HCT116 (cell line): ENCODE measurements around the gene ACER2.

Source experiments
- EZH2 ChIP-seq: fragments of 200-600 bp; sonication (generic); IDR thresholded peaks from 2 replicates; pipeline ENCODE4 v1.6.1; 2017; ENCODE audit warnings: antibody characterized with exemption, mixed run types
- FOSL1 ChIP-seq: IDR thresholded peaks from 2 replicates; pipeline ENCODE4 v1.6.1; 2012; ENCODE audit warnings: low read depth
- POLR2A ChIP-seq: IDR thresholded peaks from 2 replicates; pipeline ENCODE4 v1.7.0; 2011; ENCODE audit warnings: borderline replicate concordance; ENCODE audit not compliant: insufficient read depth, insufficient read length; ENCODE audit errors: extremely low read depth
- RAD21 ChIP-seq: IDR thresholded peaks from 2 replicates; pipeline ENCODE4 v1.6.1; 2012; ENCODE audit warnings: low read depth, mild to moderate bottlenecking
- ZNF274 ChIP-seq: fragments of 200-500 bp; sonication (Bioruptor generic); IDR thresholded peaks from 2 replicates; pipeline ENCODE4 v1.6.1; 2014; ENCODE audit warnings: mild to moderate bottlenecking, low read depth, low read length, inconsistent platforms
- TF ChIP-seq, protein P1 (sequence below), 3 experiments: fragments of 200-600 bp in 1 of 3; sonication (generic) in 1 of 3; IDR thresholded peaks in 2 of 3; conservative IDR thresholded peaks in 1 of 3; 2 replicates each; pipeline ENCODE4 v1.5.1; 2012 to 2017; ENCODE audit warnings: low read depth in 2 of 3, low read length in 2 of 3, antibody characterized with exemption in 1 of 3, borderline replicate concordance in 1 of 3, control low read depth in 1 of 3, mild to moderate bottlenecking in 1 of 3, mixed read lengths in 1 of 3, mixed run types in 1 of 3, moderate library complexity in 1 of 3; ENCODE audit not compliant: insufficient read depth in 1 of 3

DNA sequence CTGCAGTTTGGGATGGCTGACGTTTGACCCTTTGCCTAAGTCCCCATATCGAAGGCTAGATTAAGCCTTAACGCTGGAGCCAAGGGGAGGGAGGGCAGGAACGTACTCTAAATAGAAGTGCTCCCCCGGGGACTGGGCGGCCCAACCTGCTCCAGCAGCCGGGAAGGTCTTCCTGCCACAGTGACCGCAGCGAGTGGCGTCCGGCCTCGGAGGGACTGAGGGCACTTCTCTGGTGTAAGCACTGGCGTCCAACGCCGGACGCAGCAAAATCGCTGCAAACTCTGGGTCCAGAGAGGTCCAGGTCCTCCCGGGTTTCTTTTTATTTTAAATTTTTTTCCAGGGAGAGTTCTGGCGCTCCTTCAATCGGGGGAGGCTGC, 505 bp upstream of the ACER2 start:
- TF ChIP-seq FOSL1: no peak
- TF ChIP-seq, protein P1, sequence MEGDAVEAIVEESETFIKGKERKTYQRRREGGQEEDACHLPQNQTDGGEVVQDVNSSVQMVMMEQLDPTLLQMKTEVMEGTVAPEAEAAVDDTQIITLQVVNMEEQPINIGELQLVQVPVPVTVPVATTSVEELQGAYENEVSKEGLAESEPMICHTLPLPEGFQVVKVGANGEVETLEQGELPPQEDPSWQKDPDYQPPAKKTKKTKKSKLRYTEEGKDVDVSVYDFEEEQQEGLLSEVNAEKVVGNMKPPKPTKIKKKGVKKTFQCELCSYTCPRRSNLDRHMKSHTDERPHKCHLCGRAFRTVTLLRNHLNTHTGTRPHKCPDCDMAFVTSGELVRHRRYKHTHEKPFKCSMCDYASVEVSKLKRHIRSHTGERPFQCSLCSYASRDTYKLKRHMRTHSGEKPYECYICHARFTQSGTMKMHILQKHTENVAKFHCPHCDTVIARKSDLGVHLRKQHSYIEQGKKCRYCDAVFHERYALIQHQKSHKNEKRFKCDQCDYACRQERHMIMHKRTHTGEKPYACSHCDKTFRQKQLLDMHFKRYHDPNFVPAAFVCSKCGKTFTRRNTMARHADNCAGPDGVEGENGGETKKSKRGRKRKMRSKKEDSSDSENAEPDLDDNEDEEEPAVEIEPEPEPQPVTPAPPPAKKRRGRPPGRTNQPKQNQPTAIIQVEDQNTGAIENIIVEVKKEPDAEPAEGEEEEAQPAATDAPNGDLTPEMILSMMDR (IDR thresholded peaks at IDR 0.05 in 2 of 3, conservative IDR thresholded peaks at IDR 0.05 in 1 of 3; ENCODE audit: borderline replicate concordance in 1 of 3, insufficient read depth in 1 of 3, low read depth in 2 of 3, low read length in 2 of 3): no peak
- TF ChIP-seq ZNF274: no peak
- no peak for TF ChIP-seq EZH2
- TF ChIP-seq POLR2A: no peak
- no peak for TF ChIP-seq RAD21
